ENCODE data around the gene COL11A1.

GRCh38 chr1:102861247-102861646, 247.1 kb downstream of the COL11A1 start:
- no peak for TF ChIP-seq CTCF (conservative IDR thresholded peaks at IDR 0.05; ENCODE audit: low read length)
- TF ChIP-seq EZH2phosphoT487 (IDR thresholded peaks at IDR 0.05; ENCODE audit: borderline replicate concordance, low read depth, low read length), result no peak
